B cell (primary cell): ENCODE measurements around the gene SLC15A4.

ENCODE experiments used
- EZH2 ChIP-seq: IDR thresholded peaks from 2 replicates; pipeline ENCODE4 v1.6.1; 2012; ENCODE audit warnings: borderline replicate concordance, low read depth, mild to moderate bottlenecking, moderate library complexity, low read length; ENCODE audit not compliant: insufficient read depth, poor library complexity, severe bottlenecking
- TF ChIP-seq, protein P1 (sequence below): fragments of 200-600 bp; IDR thresholded peaks from one replicate; pipeline ENCODE4 v1.8.0; 2022; ENCODE audit warnings: antibody characterized with exemption, mild to moderate bottlenecking

DNA sequence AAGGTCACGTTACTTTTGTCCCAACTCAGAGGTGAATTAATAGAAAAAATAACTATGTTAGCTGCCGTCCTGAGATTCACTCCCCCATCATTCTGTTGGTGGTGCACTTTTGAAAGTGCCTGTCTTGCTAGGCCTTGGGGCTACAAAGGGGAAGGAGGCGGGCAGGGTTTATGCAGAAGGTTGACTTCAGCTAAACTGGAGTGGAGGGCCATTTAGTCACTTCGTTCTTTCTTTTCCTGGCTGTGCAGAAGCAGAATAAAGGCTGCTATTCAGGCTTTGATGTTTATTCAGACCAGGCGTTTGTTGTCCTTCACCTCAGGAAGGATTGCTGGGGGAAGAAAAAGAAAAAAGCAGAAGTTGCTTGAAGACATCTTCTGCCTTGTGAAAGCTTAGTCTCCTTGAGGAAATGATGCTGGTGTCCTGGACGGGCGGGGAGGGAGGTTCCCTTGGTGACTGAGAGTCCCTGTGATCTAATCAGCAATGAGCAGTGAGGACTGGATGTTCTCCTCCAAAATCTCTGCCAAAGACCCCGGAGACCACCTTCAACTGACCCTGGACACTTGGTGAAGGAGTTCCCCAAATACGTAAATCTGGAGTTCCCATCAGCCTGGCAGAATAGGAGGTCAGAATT is 33.5 kb upstream of the SLC15A4 start:
- TF ChIP-seq, protein P1, sequence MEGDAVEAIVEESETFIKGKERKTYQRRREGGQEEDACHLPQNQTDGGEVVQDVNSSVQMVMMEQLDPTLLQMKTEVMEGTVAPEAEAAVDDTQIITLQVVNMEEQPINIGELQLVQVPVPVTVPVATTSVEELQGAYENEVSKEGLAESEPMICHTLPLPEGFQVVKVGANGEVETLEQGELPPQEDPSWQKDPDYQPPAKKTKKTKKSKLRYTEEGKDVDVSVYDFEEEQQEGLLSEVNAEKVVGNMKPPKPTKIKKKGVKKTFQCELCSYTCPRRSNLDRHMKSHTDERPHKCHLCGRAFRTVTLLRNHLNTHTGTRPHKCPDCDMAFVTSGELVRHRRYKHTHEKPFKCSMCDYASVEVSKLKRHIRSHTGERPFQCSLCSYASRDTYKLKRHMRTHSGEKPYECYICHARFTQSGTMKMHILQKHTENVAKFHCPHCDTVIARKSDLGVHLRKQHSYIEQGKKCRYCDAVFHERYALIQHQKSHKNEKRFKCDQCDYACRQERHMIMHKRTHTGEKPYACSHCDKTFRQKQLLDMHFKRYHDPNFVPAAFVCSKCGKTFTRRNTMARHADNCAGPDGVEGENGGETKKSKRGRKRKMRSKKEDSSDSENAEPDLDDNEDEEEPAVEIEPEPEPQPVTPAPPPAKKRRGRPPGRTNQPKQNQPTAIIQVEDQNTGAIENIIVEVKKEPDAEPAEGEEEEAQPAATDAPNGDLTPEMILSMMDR, result no peak
- TF ChIP-seq EZH2, result no peak
